Esophagus muscularis mucosa (tissue), 4 donors: ENCODE data around the gene LHX3. TPM values are rescaled to one million over a fixed set of nuclear protein-coding genes. Genes with fewer than 3 reads are reported as not detected.

Experiments
- DNase-seq: peaks from one replicate; pipeline ENCODE4 v3.0.0-alpha.2; 2017; ENCODE audit errors: extremely low spot score
- H3K27ac ChIP-seq, 4 donors: fragments of 200-600 bp; sonication (generic); replicated peaks in 1 of 4; 1 replicate in 3 of 4; 2 replicates in 1 of 4; pipeline ENCODE4 v1.5.1; 2016 to 2019; ENCODE audit warnings: mild to moderate bottlenecking in 1 of 4
- H3K27me3 ChIP-seq, 4 donors: fragments of 200-600 bp; sonication (generic); one replicate each; pipeline versions ENCODE4 v1.5.1 to v1.6.0; 2016 to 2019
- H3K36me3 ChIP-seq, 4 donors: fragments of 200-600 bp; sonication (generic); one replicate each; pipeline ENCODE4 v1.5.1; 2016 to 2019
- H3K4me1 ChIP-seq, 4 donors: fragments of 200-600 bp; sonication (generic); one replicate each; pipeline ENCODE4 v1.5.1; 2016 to 2019
- H3K4me3 ChIP-seq, 4 donors: fragments of 200-600 bp; sonication (generic); 1 replicate in 2 of 4; 2 replicates in 2 of 4; pipeline ENCODE4 v1.5.1; 2016 to 2019; ENCODE audit warnings: mild to moderate bottlenecking in 4 of 4, moderate library complexity in 1 of 4
- H3K9me3 ChIP-seq, 4 donors: fragments of 200-600 bp; sonication (generic); 1 replicate in 3 of 4; 2 replicates in 1 of 4; pipeline ENCODE4 v1.5.1; 2016 to 2019
- EP300 ChIP-seq: sonication (generic); formaldehyde crosslinking; IDR thresholded peaks from one replicate; pipeline ENCODE4 v1.6.1; 2017; ENCODE audit warnings: antibody characterized with exemption
- POLR2A ChIP-seq: fragments of 450-650 bp; IDR thresholded peaks from one replicate; pipeline ENCODE4 v1.6.1; 2017; ENCODE audit warnings: antibody characterized with exemption, moderate library complexity, mild to moderate bottlenecking, low read depth
- POLR2AphosphoS5 ChIP-seq, 2 donors: sonication (generic); formaldehyde crosslinking; IDR thresholded peaks; one replicate each; pipeline ENCODE4 v1.6.1; 2017; ENCODE audit warnings: antibody characterized with exemption in 2 of 2
- WGBS: methylation state at CpG from one replicate; pipeline ENCODE4 v1.1.5; 2018; 5-methylcytosine and 5-hydroxymethylcytosine counted together
- intact Hi-C: fragments of 100-400 bp; cut with DNase I; formaldehyde crosslinking; loops from one replicate; pipeline ENCODE4 v1.15.1; 2023
- total RNA-seq, 4 donors: library from RNA; depleted of rRNA; stranded (reverse); fragments of >200 nt; gene quantifications; one replicate each; pipeline versions ENCODE4 v1.1.0 to v1.2.1, GENCODE V29; 2016
- TF ChIP-seq, protein P1 (sequence below), 3 experiments: fragments of 200-600 bp in 2 of 3; fragments of 450-650 bp in 1 of 3; sonication (generic) in 2 of 3; IDR thresholded peaks; one replicate each; pipeline ENCODE4 v1.5.1; 2017 to 2019; ENCODE audit warnings: antibody characterized with exemption in 3 of 3, mild to moderate bottlenecking in 2 of 3, moderate library complexity in 1 of 3

LHX3 gene
- total RNA-seq, 4 donors from 2014 or later = not detected

DNA sequence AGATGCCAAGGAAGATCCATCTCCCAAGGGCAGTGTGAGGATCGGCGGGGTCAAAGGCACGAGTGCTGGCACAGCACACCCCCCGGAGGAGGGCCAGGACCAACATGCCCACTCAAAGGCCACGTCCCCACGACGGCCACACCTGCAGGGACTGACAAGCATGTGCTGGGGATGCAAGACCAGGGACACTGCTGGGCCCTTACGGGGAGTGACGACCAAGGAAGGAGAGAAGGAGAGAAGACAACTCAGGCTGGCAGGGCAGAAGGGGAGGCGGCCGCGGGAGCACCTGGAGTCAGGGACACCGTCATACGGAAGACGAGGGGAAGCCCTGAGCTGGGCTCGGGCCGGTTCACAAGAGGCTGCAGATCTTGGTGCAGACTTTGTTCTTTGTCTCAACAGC, 30.2 kb upstream of the LHX3 start:
- no peak overlapping the region for H3K4me3 ChIP-seq
- no peaks in the 10 kb centered on the region for H3K27me3 ChIP-seq
- peaks cover 7 to 45% (median 30%) of the 10 kb centered on the region in 4 donors for H3K36me3 ChIP-seq
- no peak overlapping the region for H3K27ac ChIP-seq
- TF ChIP-seq, protein P1, sequence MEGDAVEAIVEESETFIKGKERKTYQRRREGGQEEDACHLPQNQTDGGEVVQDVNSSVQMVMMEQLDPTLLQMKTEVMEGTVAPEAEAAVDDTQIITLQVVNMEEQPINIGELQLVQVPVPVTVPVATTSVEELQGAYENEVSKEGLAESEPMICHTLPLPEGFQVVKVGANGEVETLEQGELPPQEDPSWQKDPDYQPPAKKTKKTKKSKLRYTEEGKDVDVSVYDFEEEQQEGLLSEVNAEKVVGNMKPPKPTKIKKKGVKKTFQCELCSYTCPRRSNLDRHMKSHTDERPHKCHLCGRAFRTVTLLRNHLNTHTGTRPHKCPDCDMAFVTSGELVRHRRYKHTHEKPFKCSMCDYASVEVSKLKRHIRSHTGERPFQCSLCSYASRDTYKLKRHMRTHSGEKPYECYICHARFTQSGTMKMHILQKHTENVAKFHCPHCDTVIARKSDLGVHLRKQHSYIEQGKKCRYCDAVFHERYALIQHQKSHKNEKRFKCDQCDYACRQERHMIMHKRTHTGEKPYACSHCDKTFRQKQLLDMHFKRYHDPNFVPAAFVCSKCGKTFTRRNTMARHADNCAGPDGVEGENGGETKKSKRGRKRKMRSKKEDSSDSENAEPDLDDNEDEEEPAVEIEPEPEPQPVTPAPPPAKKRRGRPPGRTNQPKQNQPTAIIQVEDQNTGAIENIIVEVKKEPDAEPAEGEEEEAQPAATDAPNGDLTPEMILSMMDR (IDR thresholded peaks at IDR 0.05) = no peak
- no peak for TF ChIP-seq POLR2AphosphoS5 (IDR thresholded peaks at IDR 0.05)
- TF ChIP-seq POLR2A = no peak
- no peak for TF ChIP-seq EP300
- H3K4me1 ChIP-seq = peaks cover 0 to 22% (median 14%) of the 10 kb centered on the region in 4 donors
- no peak for DNase-seq
- no peaks in the 10 kb centered on the region for H3K9me3 ChIP-seq
- intact Hi-C loops = no loop called here
- WGBS = 95% methylated on average over 17 of the region's 17 CpGs

DNA sequence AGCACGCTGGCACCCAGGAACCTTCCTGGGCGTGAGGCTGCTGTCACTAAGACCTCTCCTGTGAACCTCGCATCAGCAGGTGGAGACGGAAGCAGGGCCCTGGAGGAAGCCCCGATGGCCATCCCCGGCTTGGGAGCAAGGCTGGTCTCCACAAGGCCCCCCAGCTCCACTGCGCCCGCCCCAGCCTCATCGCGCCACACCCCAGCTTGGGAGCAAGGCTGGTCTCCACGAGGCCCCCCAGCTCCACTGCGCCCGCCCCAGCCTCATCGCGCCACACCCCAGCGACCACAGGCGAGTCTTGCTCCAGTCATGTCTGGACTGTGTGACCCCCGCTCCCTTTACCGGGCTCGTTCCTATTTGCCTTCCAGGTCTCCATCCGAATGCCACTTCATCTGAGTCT, 29.7 kb upstream of the LHX3 start:
- H3K4me1 ChIP-seq = peaks cover 0 to 18% (median 9%) of the 10 kb centered on the region in 4 donors
- H3K27ac ChIP-seq = no peak overlapping the region
- DNase-seq = no peak
- no peaks in the 10 kb centered on the region for H3K27me3 ChIP-seq
- no peak overlapping the region for H3K4me3 ChIP-seq
- 94% methylated on average over 21 of the region's 21 CpGs for WGBS
- intact Hi-C loops = no loop called here
- no peaks in the 10 kb centered on the region for H3K9me3 ChIP-seq
- TF ChIP-seq EP300 (no peak), POLR2A (no peak), POLR2AphosphoS5 (IDR thresholded peaks at IDR 0.05) (no peak)
- TF ChIP-seq, protein P1 (IDR thresholded peaks at IDR 0.05) = no peak
- peaks cover 7 to 45% (median 30%) of the 10 kb centered on the region in 4 donors for H3K36me3 ChIP-seq

DNA sequence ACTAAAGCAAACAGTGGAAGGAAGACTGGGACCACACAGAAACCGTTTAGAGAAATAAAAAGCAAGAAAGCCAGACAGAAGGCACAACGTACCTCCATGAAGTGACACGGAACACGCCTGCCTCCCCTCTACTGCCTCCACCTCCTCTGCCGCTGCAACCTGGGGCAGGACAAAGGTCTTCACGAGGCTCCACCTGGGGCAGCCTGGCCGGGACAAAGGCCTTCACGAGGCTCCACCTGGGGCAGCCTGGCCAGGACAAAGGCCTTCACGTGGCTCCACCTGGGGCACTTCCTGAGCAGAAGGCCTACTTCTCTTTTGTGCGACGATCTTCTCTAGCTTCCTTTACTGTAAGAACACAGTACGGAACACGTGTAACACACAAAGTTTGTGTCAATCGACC, 28.9 kb upstream of the LHX3 start:
- intact Hi-C loops = no loop called here
- no peaks in the 10 kb centered on the region for H3K9me3 ChIP-seq
- H3K27me3 ChIP-seq = no peaks in the 10 kb centered on the region
- H3K27ac ChIP-seq = no peak overlapping the region
- peaks cover 0 to 10% (median 3%) of the 10 kb centered on the region in 4 donors for H3K4me1 ChIP-seq
- H3K36me3 ChIP-seq = peaks cover 7 to 45% (median 30%) of the 10 kb centered on the region in 4 donors
- H3K4me3 ChIP-seq = no peak overlapping the region
- TF ChIP-seq, protein P1 (IDR thresholded peaks at IDR 0.05) = no peak
- TF ChIP-seq POLR2A = no peak
- TF ChIP-seq EP300 = no peak
- DNase-seq = no peak
- WGBS = 86% methylated on average over 14 of the region's 14 CpGs

DNA sequence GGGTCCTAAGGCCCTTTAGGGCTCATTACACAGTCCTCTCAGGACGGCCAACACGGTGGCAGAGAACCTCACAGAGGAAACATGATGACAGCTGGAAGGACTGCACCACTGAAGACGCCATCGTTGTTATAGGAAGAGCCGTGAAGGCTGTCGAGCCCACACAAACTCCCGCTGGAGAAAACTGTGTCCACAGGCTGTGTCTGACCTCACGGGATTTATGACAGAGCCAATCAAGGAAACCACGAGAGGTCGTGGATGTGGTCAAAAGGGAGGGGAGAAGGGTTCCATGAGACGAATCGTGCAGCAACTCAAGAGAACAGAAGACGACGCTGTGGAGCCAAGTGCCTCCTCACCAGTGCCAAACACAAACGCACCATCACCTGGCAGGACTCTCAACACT, 28.5 kb upstream of the LHX3 start:
- Histone ChIP-seq H3K27ac (no peak overlapping the region), H3K27me3 (no peaks in the 10 kb centered on the region), H3K36me3 (peaks cover 7 to 45% (median 31%) of the 10 kb centered on the region in 4 donors), H3K9me3 (no peaks in the 10 kb centered on the region), H3K4me1 (peaks cover 0 to 6% (median under 1%) of the 10 kb centered on the region in 4 donors), H3K4me3 (no peak overlapping the region)
- intact Hi-C loops = no loop called here
- WGBS = 87% methylated on average over 15 of the region's 15 CpGs
- DNase-seq = no peak
- TF ChIP-seq POLR2AphosphoS5 (IDR thresholded peaks at IDR 0.05) (no peak), EP300 (no peak), POLR2A (no peak)
- TF ChIP-seq, protein P1 (IDR thresholded peaks at IDR 0.05) = no peak

DNA sequence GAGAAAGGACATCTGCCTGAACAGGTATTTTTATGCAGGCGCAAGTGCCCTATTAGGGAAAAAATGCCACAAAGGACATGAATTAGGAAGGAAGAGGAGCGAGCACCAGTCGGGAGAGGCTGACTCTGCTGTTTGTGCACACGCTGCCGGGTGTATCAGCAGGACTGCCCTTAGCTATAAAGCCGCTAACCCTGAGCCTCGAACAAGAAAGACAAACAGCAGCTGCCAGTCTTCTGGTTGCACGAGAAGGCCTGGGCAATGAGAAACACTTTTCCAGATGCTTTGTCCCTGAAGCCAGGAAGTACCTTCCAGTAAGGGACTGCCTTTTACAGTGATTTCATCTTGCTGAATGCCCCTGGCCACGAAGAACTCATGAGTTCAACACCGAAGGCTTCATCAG, 28.0 kb upstream of the LHX3 start:
- DNase-seq = no peak
- Histone ChIP-seq H3K36me3 (peaks cover 7 to 45% (median 31%) of the 10 kb centered on the region in 4 donors), H3K9me3 (no peaks in the 10 kb centered on the region), H3K4me3 (no peak overlapping the region), H3K27me3 (no peaks in the 10 kb centered on the region), H3K4me1 (peaks cover 0 to 1% (median 0%) of the 10 kb centered on the region in 4 donors), H3K27ac (no peak overlapping the region)
- 73% methylated on average over 10 of the region's 10 CpGs for WGBS
- TF ChIP-seq EP300 (no peak), POLR2A (no peak), POLR2AphosphoS5 (IDR thresholded peaks at IDR 0.05) (no peak)
- TF ChIP-seq, protein P1 (IDR thresholded peaks at IDR 0.05) = no peak
- intact Hi-C loops = no loop called here
